Uterus (tissue), 4 donors: ENCODE measurements around the gene ACOXL. TPM values are rescaled to one million over a fixed set of nuclear protein-coding genes. Genes with fewer than 3 reads are reported as not detected.

ENCODE experiments used
- DNase-seq, 2 donors: peaks; one replicate each; pipeline ENCODE4 v3.0.0-alpha.2; 2019 to 2020
- H3K27ac ChIP-seq, 2 donors: fragments of 200-600 bp; sonication (generic); 1 replicate in 1 of 2; 2 replicates in 1 of 2; pipeline ENCODE4 v1.5.1; 2016 to 2018
- H3K27me3 ChIP-seq, 2 donors: fragments of 200-600 bp; sonication (generic); one replicate each; pipeline ENCODE4 v1.5.1; 2018 to 2019; ENCODE audit warnings: control low read depth in 1 of 2
- H3K36me3 ChIP-seq, 2 donors: fragments of 200-600 bp; sonication (generic); one replicate each; pipeline ENCODE4 v1.5.1; 2019; ENCODE audit warnings: control low read depth in 1 of 2
- H3K4me1 ChIP-seq, 2 donors: fragments of 200-600 bp; sonication (generic); one replicate each; pipeline ENCODE4 v1.5.1; 2018 to 2019; ENCODE audit warnings: control low read depth in 1 of 2
- H3K4me3 ChIP-seq, 2 donors: fragments of 200-600 bp; sonication (generic); 1 replicate in 1 of 2; 2 replicates in 1 of 2; pipeline ENCODE4 v1.5.1; 2018 to 2019; ENCODE audit warnings: mild to moderate bottlenecking in 1 of 2
- H3K9me3 ChIP-seq, 2 donors: fragments of 200-600 bp; sonication (generic); one replicate each; pipeline ENCODE4 v1.5.1; 2019; ENCODE audit warnings: control low read depth in 1 of 2
- CTCF ChIP-seq, 4 experiments: fragments of 200-600 bp in 2 of 4; fragments of 450-650 bp in 2 of 4; sonication (generic) in 2 of 4; IDR thresholded peaks; one replicate each; pipeline ENCODE4 v1.5.1; 2016 to 2019; ENCODE audit warnings: antibody characterized with exemption in 4 of 4, mild to moderate bottlenecking in 2 of 4, moderate library complexity in 1 of 4
- POLR2A ChIP-seq, 2 donors: fragments of 450-650 bp; IDR thresholded peaks; one replicate each; pipeline ENCODE4 v1.6.1; 2016; ENCODE audit warnings: antibody characterized with exemption in 2 of 2, mild to moderate bottlenecking in 1 of 2, moderate library complexity in 1 of 2
- intact Hi-C: fragments of 100-400 bp; cut with DNase I; formaldehyde crosslinking; loops from one replicate; pipeline ENCODE4 v1.15.1; 2023; ENCODE audit warnings: low total_unique reads
- total RNA-seq, 4 donors: library from RNA; depleted of rRNA in 3 of 4; stranded (reverse); fragments of >200 nt in 3 of 4; gene quantifications; one replicate each; pipeline versions ENCODE4 v1.1.0 to v1.2.4, GENCODE V29; 2014 to 2023
- donor health status: DM: yes; HTN: yes; CAD: no.

The ACOXL gene
- total RNA-seq, 4 donors from 2014 or later: 0.18 to 0.41 TPM; not detected in 2

- H3K27ac ChIP-seq: no peak overlapping the region
- H3K27me3 ChIP-seq: no peaks in the 10 kb centered on the region
- H3K4me1 ChIP-seq: no peaks in the 10 kb centered on the region
- H3K9me3 ChIP-seq: no peaks in the 10 kb centered on the region
- intact Hi-C loops: no loop called here
- no peak for DNase-seq
- H3K36me3 ChIP-seq: no peaks in the 10 kb centered on the region
- H3K4me3 ChIP-seq: no peak overlapping the region
- TF ChIP-seq CTCF (IDR thresholded peaks at IDR 0.05) (no peak), POLR2A (IDR thresholded peaks at IDR 0.05) (no peak)
These were observed 10.0 kb downstream of the ACOXL start for GRCh38 chr2:110742412-110742811.

GRCh38 chr2:110743600-110743999 lies 11.2 kb downstream of the ACOXL start:
- intact Hi-C loops: no loop called here
- no peak for TF ChIP-seq POLR2A (IDR thresholded peaks at IDR 0.05)
- H3K9me3 ChIP-seq: no peaks in the 10 kb centered on the region
- H3K27me3 ChIP-seq: no peaks in the 10 kb centered on the region
- no peak overlapping the region for H3K4me3 ChIP-seq
- H3K27ac ChIP-seq: no peak overlapping the region
- no peak for DNase-seq
- no peaks in the 10 kb centered on the region for H3K36me3 ChIP-seq
- H3K4me1 ChIP-seq: no peaks in the 10 kb centered on the region

- intact Hi-C loops: no loop called here
- no peak for DNase-seq
- no peaks in the 10 kb centered on the region for H3K4me1 ChIP-seq
- no peak for TF ChIP-seq POLR2A (IDR thresholded peaks at IDR 0.05)
- TF ChIP-seq CTCF (IDR thresholded peaks at IDR 0.05): no peak
- no peak overlapping the region for H3K4me3 ChIP-seq
- H3K9me3 ChIP-seq: no peaks in the 10 kb centered on the region
- H3K27ac ChIP-seq: no peak overlapping the region
- no peaks in the 10 kb centered on the region for H3K27me3 ChIP-seq
- H3K36me3 ChIP-seq: no peaks in the 10 kb centered on the region
These were observed 12.1 kb downstream of the ACOXL start for GRCh38 chr2:110744429-110744828.

- intact Hi-C loops: no loop called here
- H3K27me3 ChIP-seq: no peaks in the 10 kb centered on the region
These were observed 12.7 kb downstream of the ACOXL start for GRCh38 chr2:110745048-110745447.

GRCh38 chr2:110746586-110747521 lies 14.5 kb downstream of the ACOXL start:
- DNase-seq: no peak
- Histone ChIP-seq H3K27me3 (no peaks in the 10 kb centered on the region), H3K9me3 (no peaks in the 10 kb centered on the region), H3K4me1 (no peaks in the 10 kb centered on the region), H3K36me3 (no peaks in the 10 kb centered on the region), H3K27ac (no peak overlapping the region), H3K4me3 (no peak overlapping the region)
- TF ChIP-seq CTCF (IDR thresholded peaks at IDR 0.05): no peak
- no peak for TF ChIP-seq POLR2A (IDR thresholded peaks at IDR 0.05)
- intact Hi-C loops: no loop called here

More at GRCh38 chr2:110745048-110745447, 12.7 kb downstream of the ACOXL start:
- no peak for TF ChIP-seq POLR2A (IDR thresholded peaks at IDR 0.05)
- TF ChIP-seq CTCF (IDR thresholded peaks at IDR 0.05): no peak
- no peak overlapping the region for H3K27ac ChIP-seq
- H3K36me3 ChIP-seq: no peaks in the 10 kb centered on the region
- H3K9me3 ChIP-seq: no peaks in the 10 kb centered on the region
- H3K4me1 ChIP-seq: no peaks in the 10 kb centered on the region
- no peak overlapping the region for H3K4me3 ChIP-seq
- no peak for DNase-seq
